ENCODE measurements around the gene AP5S1.
A peak's percentile ranks its signal among the peaks of the same experiment; 100 is the strongest.
"Not testable (repeated sequence)": the region's sequence is repeated elsewhere in the genome, so short reads cannot be mapped to it uniquely, and the experiment has no call there.

Gene AP5S1

DNA sequence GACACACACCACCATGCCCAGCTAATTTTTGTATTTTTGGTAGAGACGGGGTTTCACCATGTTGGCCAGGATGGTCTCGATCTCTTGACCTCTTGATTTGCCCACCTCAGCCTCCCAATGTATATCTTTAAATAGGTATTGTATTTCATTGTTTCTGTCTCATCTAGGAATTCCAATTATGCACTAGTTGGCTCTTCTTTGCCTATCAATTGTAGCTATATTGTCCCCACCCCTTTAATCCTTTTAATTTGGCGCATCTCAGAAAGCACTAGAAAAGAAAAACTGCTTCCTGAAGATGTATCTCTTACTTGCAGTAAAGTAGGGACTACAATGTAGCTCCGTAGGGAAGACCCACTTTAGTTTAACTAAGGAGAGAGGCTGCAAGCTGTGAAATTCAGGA is 15.8 kb downstream of the AP5S1 start:
- Histone ChIP-seq H3K36me3 (no peaks in the 10 kb centered on the region), H3K4me1 (peaks cover 25% of the 10 kb centered on the region), H3K27ac (no peak overlapping the region), H3K9ac (no peak overlapping the region), H3K9me3 (no peaks in the 10 kb centered on the region), H4K20me1 (no peaks in the 10 kb centered on the region), H3K27me3 (no peaks in the 10 kb centered on the region), H3K4me2 (no peak overlapping the region), H3K4me3 (no peak overlapping the region)
- TF ChIP-seq Cebpa-rat (IDR thresholded peaks at IDR 0.05), result no peak

DNA sequence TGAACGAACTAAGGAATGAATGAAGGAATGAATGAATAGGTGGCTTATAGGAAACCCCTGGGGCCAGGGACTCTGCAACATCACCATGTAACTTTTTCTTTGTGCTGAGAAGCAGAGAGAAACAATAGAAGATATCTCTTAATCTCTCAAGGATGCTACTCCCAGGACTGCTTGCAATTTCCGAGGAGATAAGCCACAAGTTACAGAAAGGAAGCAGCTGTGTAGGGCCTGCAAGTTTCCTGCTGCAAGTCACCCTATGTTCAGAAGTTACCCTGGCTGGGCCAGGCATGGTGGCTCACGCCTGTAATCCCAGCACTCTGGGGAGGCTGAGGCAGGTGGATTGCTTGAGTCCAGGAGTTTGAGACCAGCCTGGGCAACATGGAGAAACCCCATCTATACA is 19.0 kb downstream of the AP5S1 start:
- TF ChIP-seq Cebpa-rat (IDR thresholded peaks at IDR 0.05), result no peak
- no peaks in the 10 kb centered on the region for H4K20me1 ChIP-seq
- H3K9me3 ChIP-seq, result no peaks in the 10 kb centered on the region
- peak overlapping the region; percentile 75 for H3K9ac ChIP-seq
- peak overlapping the region; percentile 84 for H3K4me2 ChIP-seq
- H3K36me3 ChIP-seq, result no peaks in the 10 kb centered on the region
- H3K4me1 ChIP-seq, result peaks cover 34% of the 10 kb centered on the region
- no peaks in the 10 kb centered on the region for H3K27me3 ChIP-seq
- no peak overlapping the region for H3K4me3 ChIP-seq
- H3K27ac ChIP-seq, result peak overlapping the region; percentile 93

DNA sequence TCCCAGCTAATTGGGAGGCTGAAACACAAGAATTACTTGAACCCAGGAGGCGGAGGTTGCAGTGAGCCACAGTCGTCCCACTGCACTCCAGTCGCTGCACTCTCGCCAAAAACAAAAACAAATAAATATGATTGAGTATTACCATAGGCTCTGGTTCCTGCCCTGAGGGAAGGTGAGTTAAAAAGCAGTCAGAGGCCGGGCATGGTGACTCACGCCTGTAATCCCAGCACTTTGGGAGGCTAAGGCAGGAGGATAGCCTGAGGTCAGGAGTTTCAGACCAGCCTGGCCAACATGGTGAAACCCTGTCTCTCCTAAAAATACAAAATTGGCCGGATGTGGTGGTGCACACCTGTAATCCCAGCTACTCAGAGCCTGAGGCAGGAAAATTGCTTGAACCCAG is 19.9 kb downstream of the AP5S1 start:
- H3K9ac ChIP-seq, H3K27me3 ChIP-seq, H3K9me3 ChIP-seq, H3K4me3 ChIP-seq, H3K36me3 ChIP-seq, H4K20me1 ChIP-seq: not testable (repeated sequence)
- H3K4me1 ChIP-seq, result peaks cover 34% of the 10 kb centered on the region
- H3K27ac ChIP-seq, result peak overlapping the region; percentile 93
- peak overlapping the region; percentile 84 for H3K4me2 ChIP-seq

DNA sequence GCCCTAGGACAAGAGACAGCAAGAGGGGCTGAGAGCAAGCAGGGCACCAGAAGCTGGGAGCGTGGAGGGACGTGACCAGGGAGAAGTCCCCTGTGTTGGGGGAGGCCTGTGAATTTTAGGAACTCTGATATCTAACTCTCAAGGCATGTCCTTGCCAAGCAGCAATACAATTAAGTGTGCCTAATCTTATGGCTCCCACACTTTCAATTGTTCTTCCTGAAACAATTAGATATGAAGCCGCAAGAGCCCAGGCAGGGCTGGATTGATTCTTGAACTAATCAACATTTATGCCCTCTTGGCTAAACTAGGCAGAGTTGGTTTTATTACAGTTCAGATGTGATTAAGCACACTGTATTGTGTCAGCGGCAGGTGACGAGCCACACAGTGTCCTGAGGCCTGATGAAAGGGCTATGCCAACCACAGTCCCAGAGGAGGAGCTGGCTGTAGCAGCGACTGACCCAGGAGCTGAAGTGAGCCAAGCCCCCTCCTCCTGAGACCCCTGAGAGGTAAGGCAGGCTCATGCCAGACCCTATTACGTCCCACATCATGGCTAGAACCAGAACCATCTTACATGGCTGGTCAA is 22.1 kb downstream of the AP5S1 start:
- Histone ChIP-seq H3K9ac (no peak overlapping the region), H3K27ac (no peak overlapping the region), H3K27me3 (no peaks in the 10 kb centered on the region), H3K4me1 (peaks cover 45% of the 10 kb centered on the region), H3K9me3 (no peaks in the 10 kb centered on the region), H3K4me3 (no peak overlapping the region), H3K4me2 (no peak overlapping the region), H3K36me3 (no peaks in the 10 kb centered on the region), H4K20me1 (peaks cover 6% of the 10 kb centered on the region)
- no peak for TF ChIP-seq Cebpa-rat (IDR thresholded peaks at IDR 0.05)

DNA sequence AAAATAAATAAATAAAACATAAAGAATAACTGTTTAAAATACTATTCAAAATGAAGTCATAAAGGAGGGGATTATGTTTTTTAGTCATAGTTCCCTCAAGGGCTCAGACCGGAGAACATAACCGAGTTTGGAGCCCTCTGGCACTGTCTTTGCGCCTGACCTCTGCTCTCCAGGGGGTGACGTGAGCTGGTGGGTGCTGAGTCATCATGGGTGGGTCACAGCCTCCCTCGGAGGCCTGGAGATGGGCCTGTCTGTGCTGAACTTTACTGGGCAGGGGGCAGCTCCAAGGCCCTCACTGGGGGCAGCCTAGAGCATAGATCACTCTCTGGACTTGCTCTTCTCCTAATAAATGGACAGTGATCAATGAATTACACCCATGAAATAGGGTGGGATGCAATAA is 23.1 kb downstream of the AP5S1 start:
- H3K9ac ChIP-seq, result no peak overlapping the region
- no peak for TF ChIP-seq Cebpa-rat (IDR thresholded peaks at IDR 0.05)
- no peak overlapping the region for H3K4me2 ChIP-seq

DNA sequence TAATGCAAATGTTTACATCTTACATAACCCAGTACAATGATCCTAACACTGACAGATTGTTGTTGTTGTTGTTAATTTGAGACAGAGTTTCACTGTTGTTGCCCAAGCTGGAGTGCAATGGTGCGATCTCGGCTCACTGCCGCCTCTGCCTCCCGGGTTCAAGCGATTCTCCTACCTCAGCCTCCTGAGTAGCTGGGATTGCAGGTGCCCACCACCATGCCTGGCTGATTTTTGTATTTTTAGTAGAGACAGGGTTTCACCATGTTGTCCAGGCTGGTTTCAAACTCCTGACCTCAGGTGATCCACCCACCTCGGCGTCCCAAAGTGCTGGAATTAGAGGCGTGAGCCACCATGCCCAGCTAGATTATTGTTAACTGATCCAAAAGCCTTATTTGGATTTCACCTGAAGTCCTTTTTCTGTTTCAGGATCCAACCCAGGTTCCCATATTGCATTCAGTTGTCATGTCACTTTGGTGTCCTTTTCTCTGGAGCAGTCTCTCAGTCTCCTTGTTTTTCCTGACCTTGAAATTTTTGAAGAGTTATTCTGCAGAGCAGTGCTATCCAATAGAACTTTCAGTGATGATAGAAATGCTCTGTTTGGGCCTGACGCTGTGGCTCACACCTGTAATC is 23.8 kb downstream of the AP5S1 start:
- H3K9me3 ChIP-seq, H3K4me3 ChIP-seq, H3K36me3 ChIP-seq, H3K27ac ChIP-seq, H3K27me3 ChIP-seq, H3K9ac ChIP-seq, H3K4me2 ChIP-seq: not testable (repeated sequence)
- Histone ChIP-seq H4K20me1 (peaks cover 23% of the 10 kb centered on the region), H3K4me1 (peaks cover 50% of the 10 kb centered on the region)

More for the DNA sequence above, 23.1 kb downstream of the AP5S1 start:
- no peak overlapping the region for H3K4me3 ChIP-seq
- H3K27me3 ChIP-seq, result no peaks in the 10 kb centered on the region
- no peaks in the 10 kb centered on the region for H3K9me3 ChIP-seq
- H3K27ac ChIP-seq, result no peak overlapping the region
- peaks cover 53% of the 10 kb centered on the region for H3K4me1 ChIP-seq
- 0 out of 2 replicates have a peak, but pooled peaks cover 2% of the 10 kb centered on the region for H3K36me3 ChIP-seq
- H4K20me1 ChIP-seq, result peaks cover 17% of the 10 kb centered on the region

DNA sequence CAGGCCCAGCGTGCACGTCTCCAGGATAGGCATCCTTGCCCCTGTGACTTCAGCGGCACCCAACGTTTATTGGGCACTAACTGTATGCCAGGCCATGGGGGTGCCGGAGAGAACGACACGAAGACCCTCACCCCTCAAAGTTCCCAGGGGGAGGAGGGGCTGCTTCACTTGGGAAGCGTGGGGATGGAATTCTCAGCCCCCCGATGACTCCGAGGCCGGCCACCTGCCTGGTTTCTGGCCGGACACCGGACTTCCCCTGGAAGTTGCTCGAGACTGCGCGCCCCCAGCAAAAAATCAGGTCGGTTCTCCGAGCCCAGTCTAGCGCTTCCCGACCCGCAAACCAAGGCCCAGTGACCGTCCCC is 26.0 kb downstream of the AP5S1 start:
- Histone ChIP-seq H3K9ac (peak overlapping the region; percentile 96), H3K9me3 (no peaks in the 10 kb centered on the region), H3K4me2 (peak overlapping the region; percentile 94), H3K4me1 (peaks cover 34% of the 10 kb centered on the region), H3K4me3 (peak overlapping the region; percentile 95), H3K27me3 (no peaks in the 10 kb centered on the region), H3K36me3 (peaks cover 17% of the 10 kb centered on the region; the same call in 1 of the 2 replicates), H4K20me1 (peaks cover 38% of the 10 kb centered on the region), H3K27ac (peak overlapping the region; percentile 96)
- TF ChIP-seq Cebpa-rat (IDR thresholded peaks at IDR 0.05), result no peak

DNA sequence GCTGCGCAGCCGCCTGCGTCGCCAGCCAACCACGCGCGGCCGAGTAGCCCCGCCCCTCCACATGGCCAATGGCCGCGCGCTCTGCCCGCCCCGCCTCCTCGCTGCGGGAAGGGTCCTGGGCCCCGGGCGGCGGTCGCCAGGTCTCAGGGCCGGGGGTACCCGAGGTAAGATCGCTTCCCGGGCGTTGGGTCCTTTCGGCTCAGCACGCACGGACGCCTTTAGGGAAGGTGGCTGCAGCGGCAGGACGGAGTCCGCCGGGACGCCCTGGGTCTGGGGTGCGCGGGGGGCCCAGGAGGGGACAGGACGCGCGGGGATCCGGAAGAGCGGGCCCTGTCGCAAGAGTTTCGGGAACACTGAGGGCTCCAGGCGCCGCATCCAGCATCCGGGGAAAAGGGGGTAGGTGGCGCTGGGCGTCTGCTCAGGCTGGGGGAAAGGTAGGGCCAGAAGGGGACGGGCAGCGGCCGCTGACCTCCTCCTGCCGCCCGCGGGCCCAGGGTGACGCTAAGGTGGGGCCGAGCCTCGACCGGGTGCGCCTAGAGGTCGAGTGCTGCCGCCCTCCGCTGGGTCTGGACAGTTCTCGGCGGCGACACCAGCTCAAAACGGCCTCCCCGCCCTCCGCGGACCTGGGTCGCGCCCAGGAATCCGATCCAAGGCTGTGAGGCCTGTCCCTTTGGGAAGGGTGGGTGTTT is 26.5 kb downstream of the AP5S1 start, which contains the start of gene MAVS:
Gene MAVS (plus strand): TSS at position 95 of the 689 bp plus-strand sequence. CDS start 7,791 bp downstream, outside the sequence.
- H3K36me3 ChIP-seq, result peaks cover 17% of the 10 kb centered on the region; the same call in 1 of the 2 replicates
- peaks cover 38% of the 10 kb centered on the region for H4K20me1 ChIP-seq
- peak within 1 kb of the TSS; percentile 95 for H3K4me3 ChIP-seq
- peak within 1 kb of the TSS; percentile 96 for H3K9ac ChIP-seq
- TF ChIP-seq Cebpa-rat (IDR thresholded peaks at IDR 0.05), result no peak
- H3K4me2 ChIP-seq, result peak within 1 kb of the TSS; percentile 95
- H3K27ac ChIP-seq, result peak within 1 kb of the TSS; percentile 96
- H3K4me1 ChIP-seq, result peaks cover 34% of the 10 kb centered on the region
- H3K27me3 ChIP-seq, result no peaks in the 10 kb centered on the region
- H3K9me3 ChIP-seq, result no peaks in the 10 kb centered on the region

DNA sequence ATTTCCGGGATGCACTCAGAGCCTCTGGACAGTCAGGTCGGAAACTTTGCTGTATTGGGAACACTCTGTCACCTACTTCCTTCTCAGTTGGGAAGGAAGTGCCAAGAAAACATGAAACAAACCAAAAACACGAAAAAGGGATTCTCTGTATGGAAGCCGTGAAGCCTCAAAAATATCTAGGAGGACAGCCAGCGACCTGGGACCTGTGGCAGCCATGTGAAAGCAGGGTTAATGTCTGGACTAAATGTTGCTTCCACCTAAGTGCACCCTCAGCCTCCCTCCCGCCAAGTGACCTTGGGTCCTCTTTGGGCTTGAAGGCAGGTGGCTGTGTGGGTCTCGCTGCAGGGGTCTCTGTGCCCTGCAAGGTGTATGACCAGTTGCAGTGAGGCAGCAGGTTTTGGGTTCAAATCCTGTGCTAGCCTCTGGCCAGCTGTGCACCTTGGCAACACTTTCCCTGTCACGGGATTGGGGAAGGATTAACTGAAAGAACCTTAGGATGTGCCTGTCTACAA is 27.1 kb downstream of the AP5S1 start:
- peak overlapping the region; percentile 95 for H3K4me2 ChIP-seq
- H4K20me1 ChIP-seq, result peaks cover 38% of the 10 kb centered on the region
- TF ChIP-seq Cebpa-rat (IDR thresholded peaks at IDR 0.05), result no peak
- H3K27me3 ChIP-seq, result no peaks in the 10 kb centered on the region
- H3K9ac ChIP-seq, result peak overlapping the region; percentile 96
- peak overlapping the region; percentile 96 for H3K27ac ChIP-seq
- H3K4me1 ChIP-seq, result peaks cover 28% of the 10 kb centered on the region
- peak overlapping the region; percentile 95 for H3K4me3 ChIP-seq
- H3K36me3 ChIP-seq, result peaks cover 17% of the 10 kb centered on the region; the same call in 1 of the 2 replicates
- H3K9me3 ChIP-seq, result no peaks in the 10 kb centered on the region

DNA sequence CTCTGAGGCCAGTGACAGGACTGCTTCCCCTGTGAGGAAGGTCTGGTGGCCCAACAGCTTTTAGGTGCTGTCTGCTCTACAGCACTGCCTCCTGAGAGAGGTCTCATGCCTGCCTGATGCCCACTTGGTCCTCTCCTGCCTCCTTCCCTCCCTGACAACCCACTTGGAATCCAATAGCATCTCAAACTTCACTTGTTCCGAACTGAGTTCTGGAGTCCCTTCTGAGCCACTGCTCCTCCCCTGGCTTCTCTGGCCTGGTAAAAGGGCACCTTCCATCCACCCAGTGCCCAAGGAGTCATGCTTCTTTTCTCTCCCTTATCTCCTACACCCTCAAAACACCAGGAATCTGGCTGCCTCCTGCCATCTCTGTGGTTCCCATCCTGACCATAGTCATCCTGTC is 28.2 kb downstream of the AP5S1 start:
- H3K9ac ChIP-seq, result 0 out of 2 replicates have a peak overlapping the region, but pooled peaks have one; percentile 19
- no peak for TF ChIP-seq Cebpa-rat (IDR thresholded peaks at IDR 0.05)
- no peak overlapping the region for H3K4me3 ChIP-seq
- H3K9me3 ChIP-seq, result no peaks in the 10 kb centered on the region
- no peak overlapping the region for H3K27ac ChIP-seq
- peak overlapping the region; percentile 95 for H3K4me2 ChIP-seq
- H3K36me3 ChIP-seq, result peaks cover 17% of the 10 kb centered on the region; the same call in 1 of the 2 replicates
- H4K20me1 ChIP-seq, result peaks cover 42% of the 10 kb centered on the region
- H3K27me3 ChIP-seq, result no peaks in the 10 kb centered on the region
- H3K4me1 ChIP-seq, result peaks cover 25% of the 10 kb centered on the region

Measured in BLaER1 (cell line).